H1 (cell line): ENCODE measurements around the gene LHPP. TPM values are rescaled to one million over a fixed set of nuclear protein-coding genes. Genes with fewer than 3 reads are reported as not detected.

Source experiments
- PHF8 ChIP-seq: fragments of 200-600 bp; sonication (generic); conservative IDR thresholded peaks from 2 replicates; pipeline ENCODE4 v1.7.1; 2012; ENCODE audit warnings: low read depth, mild to moderate bottlenecking, inconsistent platforms, low read length, moderate library complexity
- RBBP5 ChIP-seq: IDR thresholded peaks from 2 replicates; pipeline ENCODE4 v1.7.1; 2012; ENCODE audit warnings: low read depth, mild to moderate bottlenecking, inconsistent platforms, low read length, moderate library complexity, borderline replicate concordance
- polyA plus RNA-seq, 7 experiments: library from polyadenylated mRNA; depleted of rRNA in 3 of 7; stranded (reverse) in 5 of 7; unstranded in 2 of 7; fragments of >200 nt in 5 of 7; fragments of 200-250 nt in 2 of 7; gene quantifications; 1 replicate in 5 of 7; 2 replicates in 1 of 7; 4 replicates in 1 of 7; pipeline versions ENCODE4 v1.2.1 to v1.2.3, GENCODE V29; 2011 to 2013; ENCODE audit warnings: missing spikeins in 2 of 7, mixed read lengths in 2 of 7
- total RNA-seq: library from RNA; stranded (reverse); fragmentation: NEBNext Ultra II Directional; extraction: Animal tissue kit (Norgen Biotek cat#: 25700); gene quantifications from 2 replicates; pipeline ENCODE4 v1.2.1, GENCODE V29; 2021

The LHPP gene
- total and polyA plus RNA-seq, 2 of the 8 experiments (the other 6 are each of a cell fraction or from before 2014, with no cell fraction given) = 26.0 to 45.0 TPM

DNA sequence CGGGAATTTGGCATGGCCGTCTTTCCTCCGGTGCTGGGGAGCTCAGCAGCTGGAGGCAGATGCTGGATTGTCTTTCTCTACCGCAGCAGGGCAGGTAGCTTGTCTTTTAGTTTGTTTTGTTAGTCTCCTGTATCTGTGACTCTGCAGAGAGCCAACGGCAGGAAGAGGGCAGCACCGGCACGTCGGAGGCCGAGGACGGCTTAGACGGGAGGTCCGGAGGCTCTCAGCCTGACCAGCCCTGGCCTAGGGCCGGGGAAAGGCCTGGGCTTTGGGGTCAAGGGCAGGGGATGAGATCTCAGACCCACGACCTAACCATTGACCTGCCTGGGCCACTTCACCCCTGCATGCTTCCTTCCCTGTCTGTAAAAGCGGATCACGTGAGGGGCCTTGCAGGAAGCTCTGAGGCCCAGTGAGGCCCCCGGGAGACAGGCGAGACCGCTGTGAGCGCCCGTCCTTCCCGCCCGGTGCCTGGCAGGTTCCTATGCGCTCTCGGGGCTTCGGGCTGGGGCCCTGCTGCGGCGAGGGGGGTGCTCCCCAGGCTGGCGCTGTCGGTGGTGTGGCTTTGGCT lies 72.7 kb downstream of the LHPP start (continued):
- TF ChIP-seq PHF8 = no peak
- no peak for TF ChIP-seq RBBP5
- TF ChIP-seq, all 59 proteins: peak for 2
